GM12873 (cell line): ENCODE data around the gene KCNJ6.

Source experiments
- TF ChIP-seq, protein P1 (sequence below): IDR thresholded peaks from 2 replicates; pipeline ENCODE4 v1.5.1; 2012; ENCODE audit warnings: low read depth, mild to moderate bottlenecking, moderate library complexity, low read length, control low read depth; ENCODE audit not compliant: insufficient read depth; ENCODE audit errors: missing control alignments

Gene KCNJ6

GRCh38 chr21:37619464-37619974, 296.7 kb downstream of the KCNJ6 start:
- TF ChIP-seq, protein P1, sequence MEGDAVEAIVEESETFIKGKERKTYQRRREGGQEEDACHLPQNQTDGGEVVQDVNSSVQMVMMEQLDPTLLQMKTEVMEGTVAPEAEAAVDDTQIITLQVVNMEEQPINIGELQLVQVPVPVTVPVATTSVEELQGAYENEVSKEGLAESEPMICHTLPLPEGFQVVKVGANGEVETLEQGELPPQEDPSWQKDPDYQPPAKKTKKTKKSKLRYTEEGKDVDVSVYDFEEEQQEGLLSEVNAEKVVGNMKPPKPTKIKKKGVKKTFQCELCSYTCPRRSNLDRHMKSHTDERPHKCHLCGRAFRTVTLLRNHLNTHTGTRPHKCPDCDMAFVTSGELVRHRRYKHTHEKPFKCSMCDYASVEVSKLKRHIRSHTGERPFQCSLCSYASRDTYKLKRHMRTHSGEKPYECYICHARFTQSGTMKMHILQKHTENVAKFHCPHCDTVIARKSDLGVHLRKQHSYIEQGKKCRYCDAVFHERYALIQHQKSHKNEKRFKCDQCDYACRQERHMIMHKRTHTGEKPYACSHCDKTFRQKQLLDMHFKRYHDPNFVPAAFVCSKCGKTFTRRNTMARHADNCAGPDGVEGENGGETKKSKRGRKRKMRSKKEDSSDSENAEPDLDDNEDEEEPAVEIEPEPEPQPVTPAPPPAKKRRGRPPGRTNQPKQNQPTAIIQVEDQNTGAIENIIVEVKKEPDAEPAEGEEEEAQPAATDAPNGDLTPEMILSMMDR: no peak

GRCh38 chr21:37618081-37618480, 298.2 kb downstream of the KCNJ6 start:
- TF ChIP-seq, protein P1: no peak

DNA sequence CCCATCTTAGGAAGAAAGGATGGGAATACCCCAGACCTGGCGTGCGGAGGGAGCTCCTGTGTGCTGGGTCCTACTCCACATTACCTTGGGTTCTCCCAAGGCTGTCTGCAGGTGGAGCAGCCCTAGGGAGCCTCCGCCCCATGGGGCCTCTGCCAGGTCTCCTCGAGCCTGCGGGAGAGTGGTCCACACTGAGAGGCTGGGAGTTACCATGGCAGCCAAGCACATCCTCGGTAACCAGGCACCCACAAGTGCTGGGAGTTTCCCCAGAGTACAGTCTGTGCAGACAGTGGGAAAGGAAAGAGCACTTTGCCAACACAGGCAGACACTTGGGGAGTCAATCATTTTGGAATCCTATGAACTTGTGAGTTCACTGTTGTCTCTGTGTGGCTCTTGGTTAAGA, 300.3 kb downstream of the KCNJ6 start:
- TF ChIP-seq, protein P1: no peak

- TF ChIP-seq, protein P1: no peak
These were observed 301.8 kb downstream of the KCNJ6 start for GRCh38 chr21:37614351-37614875.

GRCh38 chr21:37607081-37607480, 309.2 kb downstream of the KCNJ6 start:
- TF ChIP-seq, protein P1: no peak

GRCh38 chr21:37606549-37606948, 309.7 kb downstream of the KCNJ6 start:
- TF ChIP-seq, protein P1: no peak

GRCh38 chr21:37605006-37605405, 311.3 kb downstream of the KCNJ6 start:
- TF ChIP-seq, protein P1: no peak
